SK-N-MC (cell line): ENCODE data around the gene CSF1R.

Source experiments
- DNase-seq: peaks from one replicate; pipeline ENCODE4 v3.0.0-alpha.2; 2011; ENCODE audit warnings: low read depth, low spot score
- H3K27ac ChIP-seq: fragments of 200-600 bp; sonication (generic); 2 replicates; pipeline ENCODE4 v1.5.1; 2016; ENCODE audit warnings: mixed run types
- H3K36me3 ChIP-seq: fragments of 200-600 bp; sonication (generic); 2 replicates; pipeline ENCODE4 v1.6.1; 2017; ENCODE audit warnings: antibody characterized with exemption, low read length, mixed read lengths; ENCODE audit not compliant: insufficient read depth
- H3K4me3 ChIP-seq: fragments of 200-600 bp; sonication (generic); 2 replicates; pipeline ENCODE4 v1.5.1; 2016
- H3K9ac ChIP-seq: fragments of 200-600 bp; sonication (generic); 2 replicates; pipeline ENCODE4 v1.8.0; 2017; ENCODE audit warnings: mixed run types, mixed read lengths; ENCODE audit not compliant: insufficient read length
- H3K9me3 ChIP-seq: fragments of 200-600 bp; sonication (generic); 2 replicates; pipeline ENCODE4 v1.6.1; 2017; ENCODE audit warnings: low read depth, mild to moderate bottlenecking, antibody characterized with exemption, low read length, moderate library complexity, mixed read lengths
- EZH2 ChIP-seq: fragments of 200-600 bp; sonication (generic); IDR thresholded peaks from one replicate; pipeline ENCODE4 v1.6.1; 2017; ENCODE audit warnings: antibody characterized with exemption
- FOXP2 ChIP-seq: optimal IDR thresholded peaks from 2 replicates; pipeline ENCODE3; 2011; ENCODE audit warnings: mild to moderate bottlenecking, moderate library complexity; ENCODE audit not compliant: insufficient read depth; ENCODE audit errors: extremely low read length, control extremely low read depth
- POLR2AphosphoS5 ChIP-seq: IDR thresholded peaks from 2 replicates; pipeline ENCODE4 v1.6.1; 2012; ENCODE audit warnings: mild to moderate bottlenecking, low read depth, low read length, borderline replicate concordance

CSF1R gene

GRCh38 chr5:150129813-150130492 is 43.6 kb upstream of the CSF1R start:
- Histone ChIP-seq H3K27ac (no peak overlapping the region), H3K9ac (no peak overlapping the region), H3K9me3 (no peaks in the 10 kb centered on the region), H3K4me3 (no peak overlapping the region), H3K36me3 (no peaks in the 10 kb centered on the region)
- no peak for DNase-seq
- no peak for TF ChIP-seq FOXP2
- no peak for TF ChIP-seq EZH2
- TF ChIP-seq POLR2AphosphoS5: no peak

- no peaks in the 10 kb centered on the region for H3K9me3 ChIP-seq
- H3K36me3 ChIP-seq: no peaks in the 10 kb centered on the region
- H3K4me3 ChIP-seq: no peak overlapping the region
- TF ChIP-seq FOXP2 (no peak), POLR2AphosphoS5 (no peak), EZH2 (no peak)
- H3K9ac ChIP-seq: no peak overlapping the region
- H3K27ac ChIP-seq: no peak overlapping the region
- DNase-seq: no peak
Measured at GRCh38 chr5:150129454-150129812, 43.1 kb upstream of the CSF1R start.

- no peak for DNase-seq
- Histone ChIP-seq H3K36me3 (no peaks in the 10 kb centered on the region), H3K9ac (no peak overlapping the region), H3K4me3 (no peak overlapping the region), H3K9me3 (no peaks in the 10 kb centered on the region), H3K27ac (no peak overlapping the region)
- TF ChIP-seq FOXP2: no peak
- no peak for TF ChIP-seq EZH2
- no peak for TF ChIP-seq POLR2AphosphoS5
Measured at GRCh38 chr5:150126921-150127265, 40.5 kb upstream of the CSF1R start.

GRCh38 chr5:150126199-150126920 is 40.0 kb upstream of the CSF1R start:
- Histone ChIP-seq H3K4me3 (no peak overlapping the region), H3K27ac (no peak overlapping the region), H3K36me3 (no peaks in the 10 kb centered on the region), H3K9ac (no peak overlapping the region), H3K9me3 (no peaks in the 10 kb centered on the region)
- DNase-seq: no peak
- no peak for TF ChIP-seq POLR2AphosphoS5
- no peak for TF ChIP-seq EZH2
- TF ChIP-seq FOXP2: no peak

GRCh38 chr5:150125334-150125733 is 39.0 kb upstream of the CSF1R start:
- no peaks in the 10 kb centered on the region for H3K36me3 ChIP-seq
- no peaks in the 10 kb centered on the region for H3K9me3 ChIP-seq
- H3K9ac ChIP-seq: no peak overlapping the region
- DNase-seq: no peak
- TF ChIP-seq EZH2: no peak
- TF ChIP-seq FOXP2: no peak
- no peak for TF ChIP-seq POLR2AphosphoS5
- H3K27ac ChIP-seq: no peak overlapping the region
- no peak overlapping the region for H3K4me3 ChIP-seq

- Histone ChIP-seq H3K4me3 (no peak overlapping the region), H3K36me3 (no peaks in the 10 kb centered on the region), H3K9me3 (no peaks in the 10 kb centered on the region), H3K9ac (no peak overlapping the region), H3K27ac (no peak overlapping the region)
- TF ChIP-seq POLR2AphosphoS5 (no peak), EZH2 (no peak), FOXP2 (no peak)
- DNase-seq: no peak
Measured at GRCh38 chr5:150124596-150124995, 38.2 kb upstream of the CSF1R start.

GRCh38 chr5:150124111-150124557 is 37.8 kb upstream of the CSF1R start:
- H3K9ac ChIP-seq: no peak overlapping the region
- no peak overlapping the region for H3K4me3 ChIP-seq
- no peaks in the 10 kb centered on the region for H3K36me3 ChIP-seq
- DNase-seq: no peak
- H3K27ac ChIP-seq: no peak overlapping the region
- no peaks in the 10 kb centered on the region for H3K9me3 ChIP-seq
- no peak for TF ChIP-seq POLR2AphosphoS5
- TF ChIP-seq FOXP2: no peak
- TF ChIP-seq EZH2: no peak

- DNase-seq: no peak
- no peak for TF ChIP-seq FOXP2
- Histone ChIP-seq H3K4me3 (no peak overlapping the region), H3K9me3 (no peaks in the 10 kb centered on the region), H3K27ac (no peak overlapping the region), H3K9ac (no peak overlapping the region), H3K36me3 (no peaks in the 10 kb centered on the region)
Measured at GRCh38 chr5:150123542-150123941, 37.2 kb upstream of the CSF1R start.
